CD4-positive, alpha-beta T cell treated with Interleukin-4 for 1 hour (primary cell): Measurements from ENCODE around the gene TOP2A.
"Not testable (repeated sequence)": the region's sequence is repeated elsewhere in the genome, so short reads cannot be mapped to it uniquely, and the experiment has no call there.

ENCODE experiments used
- DNase-seq, 2 donors: peaks; one replicate each; pipeline ENCODE4 v3.0.0-alpha.2; 2020 to 2022

TOP2A gene

GRCh38 chr17:40373999-40374398, 43.7 kb downstream of the TOP2A start:
- DNase-seq: no peak

- no peak for DNase-seq
These were observed 44.4 kb downstream of the TOP2A start for GRCh38 chr17:40373324-40373723.

DNA sequence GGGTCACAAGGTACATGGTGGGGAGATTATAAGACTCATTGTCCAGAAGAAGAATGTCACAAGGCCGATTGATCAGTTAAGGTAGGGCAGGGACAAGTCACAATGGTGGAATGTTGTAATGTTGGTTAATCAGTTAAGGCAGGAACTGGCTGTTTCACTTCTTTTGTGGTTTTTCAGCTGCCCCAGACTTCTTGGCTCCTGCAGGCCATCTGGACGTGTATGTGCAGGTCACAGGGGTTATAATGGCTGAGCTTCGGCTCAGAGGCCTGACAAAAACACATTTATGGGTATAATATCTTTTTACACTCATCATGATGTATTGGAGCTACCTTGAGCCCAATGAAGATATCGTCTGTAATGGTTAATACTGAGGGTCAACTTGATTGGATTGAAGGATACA, 45.1 kb downstream of the TOP2A start:
- not testable (repeated sequence) for DNase-seq

DNA sequence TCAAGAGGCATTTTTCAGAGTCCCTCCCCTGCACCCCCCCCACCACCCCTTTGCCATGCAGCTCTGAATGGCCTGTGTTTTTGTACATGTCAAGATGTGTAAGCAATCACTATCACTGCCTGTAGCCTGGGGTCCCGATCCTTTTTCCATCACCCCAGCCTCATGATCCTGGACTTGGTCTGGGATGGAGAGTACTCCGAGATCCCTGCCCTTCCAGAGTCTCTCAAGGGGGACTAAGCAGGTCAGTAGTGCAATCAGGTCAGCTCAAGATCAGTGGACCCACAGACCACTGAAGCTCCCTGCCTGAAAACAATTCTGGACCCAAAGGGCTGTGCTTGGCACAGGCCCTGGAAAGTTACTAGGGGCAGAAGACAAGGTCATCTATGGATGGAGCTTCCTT, 45.7 kb downstream of the TOP2A start:
- no peak for DNase-seq

GRCh38 chr17:40371261-40371929, 46.3 kb downstream of the TOP2A start:
- peak; percentile 46 to 65 for DNase-seq

DNA sequence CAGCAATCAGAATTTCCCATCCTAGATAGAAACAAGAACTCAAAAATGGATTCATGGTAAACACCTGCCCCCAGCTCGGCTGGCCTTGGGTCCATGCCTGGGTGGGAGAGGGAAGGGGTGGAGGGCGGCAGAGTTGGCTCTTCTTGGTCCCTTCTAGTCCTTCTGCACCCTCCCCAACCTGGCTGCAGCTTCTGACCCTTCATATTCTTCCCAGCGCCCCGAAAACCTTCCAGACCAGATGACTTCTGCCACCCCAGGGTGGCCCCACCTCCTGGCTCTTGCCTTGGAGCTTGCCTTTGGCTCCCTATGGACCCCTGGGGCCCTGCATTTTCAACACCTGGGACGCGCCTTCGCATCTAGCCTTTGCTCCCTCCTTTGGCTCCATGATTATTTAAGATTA, 47.8 kb downstream of the TOP2A start:
- DNase-seq: no peak

DNA sequence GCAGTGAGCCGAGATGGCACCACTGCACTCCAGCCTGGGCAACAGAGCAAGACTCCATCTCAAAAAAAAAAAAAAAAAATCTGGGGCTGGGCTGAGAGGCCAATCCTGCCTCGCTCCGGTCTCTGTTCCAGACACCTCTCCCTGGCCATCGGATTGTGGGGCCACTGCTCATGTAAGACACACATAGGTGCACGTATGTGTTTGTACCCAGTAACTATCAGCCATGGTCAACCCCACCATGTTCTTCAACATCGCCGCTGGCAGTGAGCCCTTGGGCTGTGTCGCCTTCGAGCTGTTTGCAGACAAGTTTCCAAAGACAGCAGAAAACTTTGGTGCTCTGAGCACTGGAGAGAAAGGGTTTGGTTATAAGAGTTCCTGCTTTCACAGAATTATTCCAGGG, 50.0 kb downstream of the TOP2A start:
- not testable (repeated sequence) for DNase-seq

DNA sequence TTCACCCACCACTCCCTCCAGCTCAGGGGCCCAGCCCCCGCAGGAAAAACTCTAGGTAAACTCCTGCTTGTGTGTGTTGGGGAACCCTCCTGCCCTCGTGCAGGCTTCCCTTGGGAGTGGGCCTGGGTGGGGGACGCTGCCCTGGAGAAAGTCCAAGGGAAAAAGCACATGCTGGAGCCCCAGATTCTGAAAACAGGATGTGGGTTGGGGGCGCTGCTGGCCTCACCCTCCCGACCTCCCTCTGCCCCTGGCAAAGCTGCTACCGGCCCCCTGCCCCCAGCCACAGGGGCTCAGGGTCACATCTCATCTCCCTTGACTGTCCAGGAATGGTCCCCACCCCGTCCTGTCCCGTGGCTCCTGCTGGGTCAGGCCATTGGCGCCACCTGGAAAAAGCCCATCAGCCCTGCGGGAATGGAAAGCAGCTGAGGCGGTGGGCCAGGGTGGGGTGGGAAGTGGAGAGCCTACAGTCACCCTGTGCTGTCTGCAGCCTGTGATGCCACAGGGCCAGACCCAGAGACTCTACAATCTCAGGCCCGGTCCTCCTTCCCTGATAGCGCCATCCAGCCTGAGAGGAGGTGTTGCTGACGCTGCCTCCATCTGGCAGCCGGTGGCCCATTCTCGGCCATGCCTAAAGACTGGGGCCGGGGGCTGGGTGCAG, 50.7 kb downstream of the TOP2A start:
- DNase-seq: no peak

DNA sequence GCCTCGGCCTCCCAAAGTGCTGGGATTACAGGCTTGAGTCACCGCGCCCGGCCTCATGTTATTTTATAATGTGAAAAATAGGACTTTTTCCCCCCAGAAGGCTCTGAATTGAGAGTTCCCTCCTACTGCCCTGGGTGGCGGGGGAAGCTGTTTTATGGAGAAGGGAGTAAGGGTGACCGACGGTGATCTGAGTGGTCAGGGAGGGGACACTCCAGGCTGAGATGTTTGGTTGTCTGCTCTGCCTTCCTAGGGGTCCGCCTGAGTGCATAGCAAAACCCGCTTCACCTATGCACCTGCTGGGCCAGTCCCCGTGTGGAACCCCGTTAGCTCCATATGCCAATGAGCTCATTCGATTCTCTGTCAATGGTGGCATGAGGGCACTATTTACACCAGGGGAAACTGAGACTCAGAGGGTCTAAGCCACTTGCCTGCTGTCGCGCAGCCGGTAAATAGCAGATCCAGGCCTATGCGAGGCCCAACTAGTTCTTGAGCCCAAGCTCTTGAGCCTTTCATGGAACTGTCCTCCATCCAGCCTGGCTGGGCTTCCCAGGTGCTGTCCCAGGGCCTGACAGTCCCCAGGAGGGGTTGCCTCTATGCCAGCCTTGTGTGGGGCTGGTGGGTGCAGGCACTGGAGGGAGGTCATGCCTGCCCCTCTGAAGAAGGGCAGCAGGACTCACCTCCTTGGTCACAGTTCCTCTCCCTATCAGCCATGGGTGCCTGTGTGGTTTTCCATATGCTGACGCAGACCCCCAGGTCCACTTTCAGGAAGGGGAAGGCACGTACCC, 51.4 kb downstream of the TOP2A start:
- DNase-seq: no peak

- no peak for DNase-seq
These were observed 52.8 kb downstream of the TOP2A start for GRCh38 chr17:40364906-40365305.

DNA sequence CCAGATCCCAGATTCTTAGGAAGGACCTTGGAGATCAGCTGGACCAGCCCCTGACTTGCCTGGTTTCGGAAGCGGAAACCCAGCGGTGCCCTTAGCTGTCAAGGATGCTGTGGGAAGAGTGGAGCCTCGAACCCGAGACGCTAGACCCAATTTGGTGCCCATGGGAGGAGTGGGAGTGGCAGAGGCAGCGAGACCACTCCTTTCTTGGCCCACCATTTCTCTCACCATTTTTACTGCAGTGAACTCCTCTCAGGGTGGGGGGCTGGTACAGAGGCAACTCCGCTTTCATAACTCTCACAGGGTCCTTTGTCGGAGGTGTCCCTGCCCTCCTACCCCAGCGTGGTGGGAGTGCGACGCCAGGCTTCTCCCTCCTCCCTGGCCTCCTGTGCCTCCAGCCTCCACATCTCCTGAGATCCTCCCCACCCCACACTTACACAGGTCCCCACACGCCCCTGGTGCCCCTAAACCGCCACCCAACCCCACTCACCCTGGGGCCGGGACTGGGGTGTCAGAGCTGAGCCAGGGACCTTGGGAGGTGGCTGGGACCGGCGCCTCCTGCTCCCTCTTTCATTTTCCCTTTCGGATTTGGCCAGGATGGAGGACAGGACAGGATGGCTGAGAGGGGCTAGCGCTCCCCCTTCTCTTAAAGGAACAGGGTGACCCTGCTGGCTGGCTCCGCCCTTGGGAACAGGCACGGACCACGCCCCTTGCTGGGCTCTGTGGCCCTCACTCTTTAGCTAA, 53.4 kb downstream of the TOP2A start, which contains the start of gene GJD3:
Gene GJD3, minus strand, starts transcription at position 617 of the 741 bp plus-strand sequence. CDS start 922 bp downstream, outside the sequence.
- no peak for DNase-seq

DNA sequence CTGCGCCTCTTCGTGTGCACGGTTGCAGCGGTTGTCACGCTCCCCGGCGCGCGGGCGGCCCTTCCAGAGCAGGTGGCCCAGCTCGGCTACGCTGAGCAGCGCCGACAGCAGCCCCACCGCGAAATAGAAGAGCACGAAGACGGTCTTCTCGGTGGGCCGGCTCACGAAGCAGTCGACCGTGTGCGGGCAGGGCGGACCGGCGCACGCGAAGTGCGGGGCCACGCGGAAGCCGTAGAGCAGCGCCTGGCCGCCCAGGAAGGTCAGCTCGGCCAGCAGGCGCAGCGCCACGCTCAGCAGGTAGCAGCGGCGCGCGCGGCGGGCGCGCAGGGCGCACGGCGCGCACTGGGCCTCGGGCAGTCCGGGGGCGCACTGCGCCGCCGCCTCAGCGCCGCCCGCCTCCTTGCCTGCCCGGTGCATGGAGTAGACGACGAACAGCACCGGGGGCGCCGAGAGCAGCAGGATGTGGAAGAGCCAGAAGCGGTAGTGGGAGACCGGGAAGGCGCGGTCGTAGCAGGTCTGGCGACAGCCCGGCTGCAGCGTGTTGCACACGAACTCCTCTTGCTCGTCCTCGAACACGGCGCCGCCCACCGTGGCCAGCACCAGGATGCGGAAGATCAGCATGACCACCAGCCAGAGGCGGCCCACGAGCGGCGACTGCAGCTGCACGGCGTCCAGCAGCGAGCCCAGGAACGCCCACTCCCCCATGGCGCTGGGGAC, 54.4 kb downstream of the TOP2A start:
- no peak for DNase-seq

DNA sequence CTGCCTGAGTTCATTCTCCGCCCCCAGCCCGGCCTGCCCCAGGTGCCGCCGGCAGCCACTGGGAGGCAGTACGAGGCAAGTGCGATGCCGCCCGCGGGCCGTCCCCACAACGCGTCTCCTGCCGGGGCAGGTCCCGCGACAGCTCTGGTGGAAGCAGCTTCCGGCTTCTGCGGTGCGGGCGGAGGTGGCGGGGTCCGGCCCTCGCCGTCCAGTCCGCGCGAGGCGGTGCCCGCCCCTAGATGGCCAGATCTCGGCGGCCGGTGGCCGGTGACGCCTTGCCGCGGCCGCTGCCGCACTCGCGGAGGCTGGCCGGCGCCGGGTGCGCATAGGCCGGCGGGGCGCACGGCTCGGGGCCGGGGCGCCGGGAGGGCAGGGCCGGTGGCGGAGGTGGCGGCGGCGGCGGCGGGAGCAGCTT, 55.0 kb downstream of the TOP2A start:
- DNase-seq: peak; percentile 75 to 77

GRCh38 chr17:40361925-40362695, 55.6 kb downstream of the TOP2A start:
- no peak for DNase-seq

- DNase-seq: no peak
These were observed 56.4 kb downstream of the TOP2A start for GRCh38 chr17:40361063-40361924.

GRCh38 chr17:40360091-40360490, 57.6 kb downstream of the TOP2A start:
- no peak for DNase-seq

DNA sequence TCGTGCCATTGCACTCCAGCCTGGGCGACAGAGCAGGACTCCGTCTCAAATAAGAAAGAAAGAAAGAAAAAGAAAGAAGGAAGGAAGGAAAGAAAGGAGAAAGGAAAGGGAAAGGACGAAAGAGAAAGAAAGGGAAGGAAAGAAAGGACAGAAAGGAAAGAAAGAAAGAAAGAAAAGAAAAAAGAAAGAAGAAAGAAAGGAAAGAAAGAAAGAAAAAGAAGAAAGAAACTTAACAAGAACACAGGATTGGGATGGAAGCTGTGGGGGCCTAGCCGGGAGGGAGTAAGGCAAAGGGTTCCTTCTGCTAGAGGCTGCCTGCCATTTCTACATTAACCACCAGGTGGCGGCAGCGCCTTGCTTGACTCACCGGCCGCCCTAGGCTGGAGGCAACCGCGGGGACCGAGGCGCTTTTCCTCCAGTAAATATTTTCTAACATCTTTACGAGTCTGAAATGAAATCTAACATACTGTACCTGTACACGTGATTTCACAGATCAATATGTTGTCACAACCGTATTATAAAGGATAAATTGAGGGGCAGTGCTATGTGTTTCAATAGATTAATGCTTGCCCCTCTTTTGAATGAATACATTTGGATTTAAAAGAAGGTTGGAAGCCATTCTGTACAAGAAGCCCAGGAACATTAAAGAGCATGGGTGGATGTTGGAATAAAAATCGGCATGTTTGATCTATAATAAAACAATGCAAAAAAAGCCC, 59.2 kb downstream of the TOP2A start:
- DNase-seq: peak; percentile 88 to 89

GRCh38 chr17:40356990-40357881, 60.5 kb downstream of the TOP2A start:
- DNase-seq: no peak
